Endodermal cell (in vitro differentiated cells): ENCODE data around the gene KCNQ5. TPM values are rescaled to one million over a fixed set of nuclear protein-coding genes. Genes with fewer than 3 reads are reported as not detected.

ENCODE experiments used
- DNase-seq: peaks from one replicate; pipeline ENCODE4 v3.0.0-alpha.2; 2017
- H3K27ac ChIP-seq: 2 replicates; pipeline ENCODE4 v1.5.1; 2013; ENCODE audit warnings: mild to moderate bottlenecking, low read depth, low read length, moderate library complexity
- H3K27me3 ChIP-seq: 2 replicates; pipeline ENCODE4 v1.6.1; 2013; ENCODE audit warnings: mild to moderate bottlenecking, low read length, moderate library complexity; ENCODE audit not compliant: insufficient read depth, control insufficient read depth, poor library complexity, severe bottlenecking
- H3K36me3 ChIP-seq: 2 replicates; pipeline ENCODE4 v1.7.0; 2013; ENCODE audit warnings: mild to moderate bottlenecking, low read length, moderate library complexity; ENCODE audit not compliant: control insufficient read depth, insufficient read depth
- H3K4me1 ChIP-seq: one replicate; pipeline ENCODE4 v1.7.0; 2013; ENCODE audit warnings: low read length; ENCODE audit not compliant: control insufficient read depth, insufficient read depth
- H3K4me3 ChIP-seq: 2 replicates; pipeline ENCODE4 v1.5.1; 2013; ENCODE audit warnings: mild to moderate bottlenecking, low read length, moderate library complexity
- H3K9ac ChIP-seq: 2 replicates; pipeline ENCODE4 v1.6.1; 2013; ENCODE audit warnings: mild to moderate bottlenecking, low read length, moderate library complexity; ENCODE audit not compliant: poor library complexity, severe bottlenecking; ENCODE audit errors: extremely low read depth
- H3K9me3 ChIP-seq: 2 replicates; pipeline ENCODE4 v1.6.1; 2013; ENCODE audit warnings: mild to moderate bottlenecking, low read length, moderate library complexity; ENCODE audit not compliant: control insufficient read depth
- H3K27ac Mint-ChIP-seq: 2 replicates; pipeline ENCODE4 v1.8.0; 2020; ENCODE audit warnings: mixed read lengths
- H3K27me3 Mint-ChIP-seq: 2 replicates; pipeline ENCODE4 v1.8.0; 2021; ENCODE audit warnings: mild to moderate bottlenecking, mixed read lengths; ENCODE audit not compliant: insufficient read depth
- H3K36me3 Mint-ChIP-seq: 2 replicates; pipeline ENCODE4 v1.8.0; 2020; ENCODE audit warnings: low read depth, mixed read lengths
- H3K4me1 Mint-ChIP-seq: 2 replicates; pipeline ENCODE4 v1.8.0; 2020; ENCODE audit warnings: mixed read lengths
- H3K4me3 Mint-ChIP-seq: 2 replicates; pipeline ENCODE4 v1.8.0; 2020; ENCODE audit warnings: mild to moderate bottlenecking, moderate library complexity, mixed read lengths
- H3K9me3 Mint-ChIP-seq: 2 replicates; pipeline ENCODE4 v1.8.0; 2020; ENCODE audit warnings: mild to moderate bottlenecking, mixed read lengths
- CTCF ChIP-seq: fragments of 200-600 bp; sonication (generic); conservative IDR thresholded peaks from 2 replicates; pipeline ENCODE4 v1.5.0; 2021; ENCODE audit warnings: antibody characterized with exemption, mild to moderate bottlenecking
- WGBS, 2 experiments: methylation state at CpG; one replicate each; pipeline versions ENCODE4 v1.1.5 to v1.1.7; 2013; ENCODE audit warnings: missing lambda C conversion rate in 2 of 2, mixed read lengths in 1 of 2; ENCODE audit not compliant: insufficient coverage in 1 of 2, insufficient read length in 1 of 2; 5-methylcytosine and 5-hydroxymethylcytosine counted together
- total RNA-seq, 2 donors: library from RNA; stranded (reverse); fragmentation: NEBNext Ultra II Directional in 1 of 2; extraction: Animal tissue kit (Norgen Biotek cat#: 25700) in 1 of 2; gene quantifications; 2 replicates in 1 of 2; 3 replicates in 1 of 2; pipeline ENCODE4 v1.2.1, GENCODE V29; 2021

KCNQ5 gene
- total RNA-seq, 2 donors from 2014 or later: 2.4 to 8.3 TPM

- DNase-seq: no peak
- H3K27me3 ChIP-seq: peaks cover 48% of the 10 kb centered on the region
- Mint-ChIP-seq H3K4me3 (no peak overlapping the region), H3K27ac (no peak overlapping the region), H3K4me1 (peaks cover 33% of the 10 kb centered on the region), H3K36me3 (no peaks in the 10 kb centered on the region), H3K27me3 (peaks cover 47% of the 10 kb centered on the region), H3K9me3 (no peaks in the 10 kb centered on the region)
- no peaks in the 10 kb centered on the region for H3K9me3 ChIP-seq
- H3K4me1 ChIP-seq: peaks cover 6% of the 10 kb centered on the region
- no peaks in the 10 kb centered on the region for H3K36me3 ChIP-seq
- H3K27ac ChIP-seq: no peak overlapping the region
- peak; percentile 82 for TF ChIP-seq CTCF
- H3K9ac ChIP-seq: no peak overlapping the region
- no peak overlapping the region for H3K4me3 ChIP-seq
- WGBS, 2 experiments: 83% methylated on average over 3 of the region's 3 CpGs; no CpG with 5 or more reads in 1 of the 2 experiments
These were observed 2.8 kb downstream of the KCNQ5 start for GRCh38 chr6:72624557-72625160.

- H3K4me1 Mint-ChIP-seq: peaks cover 25% of the 10 kb centered on the region
- Histone ChIP-seq H3K27me3 (peaks cover 34% of the 10 kb centered on the region), H3K4me3 (no peak overlapping the region), H3K27ac (no peak overlapping the region), H3K9me3 (no peaks in the 10 kb centered on the region), H3K36me3 (no peaks in the 10 kb centered on the region), H3K4me1 (peaks cover 3% of the 10 kb centered on the region), H3K9ac (no peak overlapping the region)
- no peak overlapping the region for H3K27ac Mint-ChIP-seq
- H3K9me3 Mint-ChIP-seq: no peaks in the 10 kb centered on the region
- DNase-seq: no peak
- H3K36me3 Mint-ChIP-seq: no peaks in the 10 kb centered on the region
- H3K27me3 Mint-ChIP-seq: peaks cover 32% of the 10 kb centered on the region
- H3K4me3 Mint-ChIP-seq: no peak overlapping the region
- WGBS, 2 experiments: 79 to 88% methylated on average over 2 of the region's 2 CpGs
- TF ChIP-seq CTCF: no peak
These were observed 4.3 kb downstream of the KCNQ5 start for GRCh38 chr6:72626126-72626525.

- no peak overlapping the region for H3K27ac ChIP-seq
- H3K9me3 Mint-ChIP-seq: peaks cover 2% of the 10 kb centered on the region
- no peak overlapping the region for H3K4me3 ChIP-seq
These were observed 5.7 kb downstream of the KCNQ5 start for GRCh38 chr6:72627539-72627938.

More at GRCh38 chr6:72627539-72627938, 5.7 kb downstream of the KCNQ5 start:
- no peak for TF ChIP-seq CTCF
- Histone ChIP-seq H3K27me3 (peaks cover 21% of the 10 kb centered on the region), H3K9ac (no peak overlapping the region), H3K4me1 (no peaks in the 10 kb centered on the region), H3K36me3 (no peaks in the 10 kb centered on the region), H3K9me3 (no peaks in the 10 kb centered on the region)
- Mint-ChIP-seq H3K36me3 (no peaks in the 10 kb centered on the region), H3K4me1 (peaks cover 25% of the 10 kb centered on the region), H3K27ac (no peak overlapping the region), H3K4me3 (no peak overlapping the region), H3K27me3 (peaks cover 25% of the 10 kb centered on the region)
- DNase-seq: no peak
